ENCODE results near the gene PNLIPRP3.

GRCh38 chr10:116427671-116428070, at the start of gene PNLIPRP3:
- no peak for TF ChIP-seq CTCF (IDR thresholded peaks at IDR 0.05; ENCODE audit: low read length)
- no peak for TF ChIP-seq EZH2 (IDR thresholded peaks at IDR 0.05; ENCODE audit: borderline replicate concordance, low read length)
